IMR-90 (cell line): Measurements from ENCODE around the gene ZNF277.

Experiments
- BHLHE40 ChIP-seq: fragments of 150-350 bp; IDR thresholded peaks from 2 replicates; pipeline ENCODE4 v1.6.1; 2016; ENCODE audit warnings: mild to moderate bottlenecking, low read depth, low read length
- CTCF ChIP-seq: conservative IDR thresholded peaks from 2 replicates; pipeline ENCODE4 v1.5.1; 2012; ENCODE audit warnings: mild to moderate bottlenecking, low read depth, low read length, improper control_type of control experiment
- RCOR1 ChIP-seq: IDR thresholded peaks from 2 replicates; pipeline ENCODE4 v1.6.1; 2012; ENCODE audit warnings: mild to moderate bottlenecking, low read length, improper control_type of control experiment; ENCODE audit not compliant: insufficient replicate concordance

GRCh38 chr7:112288301-112288700, 81.8 kb downstream of the ZNF277 start:
- no peak for TF ChIP-seq RCOR1
- TF ChIP-seq BHLHE40: no peak
- no peak for TF ChIP-seq CTCF
